Left hindlimb (tissue), 1 donor: ENCODE results near the gene KCNN1.
"Not testable (repeated sequence)": the region's sequence is repeated elsewhere in the genome, so short reads cannot be mapped to it uniquely, and the experiment has no call there.

Source experiments
- DNase-seq: peaks from one replicate; pipeline ENCODE4 v3.0.0-alpha.2; 2018

The KCNN1 gene

DNA sequence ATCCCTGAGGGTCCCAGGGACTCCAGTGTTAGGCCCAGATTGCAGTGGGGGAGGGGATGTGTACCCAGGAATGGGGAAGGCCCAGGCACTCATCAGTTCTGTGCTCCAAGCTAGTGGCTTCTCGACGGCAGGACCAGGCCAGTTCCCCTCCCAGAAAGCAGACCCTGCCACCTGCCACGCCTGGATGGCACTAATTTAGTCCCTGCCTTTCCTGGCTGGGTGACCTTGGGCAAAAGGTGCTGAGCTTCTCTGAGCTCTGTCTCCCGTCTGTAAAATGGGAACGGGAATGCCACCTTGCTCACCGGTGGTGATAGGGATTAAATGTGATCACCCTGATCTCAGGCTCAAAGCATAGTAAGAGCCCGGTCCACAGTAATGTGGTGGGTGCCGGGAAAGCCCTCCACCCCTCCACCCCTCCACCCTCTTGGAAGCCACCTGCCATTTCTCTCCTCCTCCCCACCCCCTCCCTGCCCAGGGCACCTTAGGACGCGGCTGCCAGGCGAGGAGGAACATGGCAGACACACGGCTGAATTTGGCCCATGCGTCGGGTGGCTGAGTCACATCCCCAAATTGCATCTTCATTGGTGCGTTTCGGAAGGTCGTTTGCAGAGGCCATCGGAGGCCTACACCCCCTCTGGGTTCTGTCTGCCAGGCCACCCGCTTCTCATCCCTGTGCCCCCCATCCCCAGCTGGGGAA is 2.3 kb downstream of the KCNN1 start:
- no peak for DNase-seq

DNA sequence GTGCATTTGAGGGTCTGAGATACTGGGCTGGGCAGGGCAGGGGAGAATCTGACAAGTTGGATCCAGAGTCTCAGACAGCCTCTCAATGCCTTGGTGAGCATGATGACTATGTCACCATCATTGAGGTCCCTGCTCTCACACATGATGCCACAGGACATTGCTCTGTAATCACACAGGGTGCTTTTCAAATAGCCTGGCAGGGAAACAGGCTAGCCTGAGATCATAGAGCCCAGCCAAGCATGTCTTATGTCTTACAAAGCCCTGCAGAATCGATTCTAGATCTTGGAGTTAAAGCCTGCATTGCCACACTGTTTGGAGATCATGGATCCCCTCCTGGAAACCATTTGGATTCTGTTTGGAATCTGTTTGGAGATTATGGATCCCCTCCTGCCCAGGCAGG is 5.3 kb downstream of the KCNN1 start:
- DNase-seq: no peak

DNA sequence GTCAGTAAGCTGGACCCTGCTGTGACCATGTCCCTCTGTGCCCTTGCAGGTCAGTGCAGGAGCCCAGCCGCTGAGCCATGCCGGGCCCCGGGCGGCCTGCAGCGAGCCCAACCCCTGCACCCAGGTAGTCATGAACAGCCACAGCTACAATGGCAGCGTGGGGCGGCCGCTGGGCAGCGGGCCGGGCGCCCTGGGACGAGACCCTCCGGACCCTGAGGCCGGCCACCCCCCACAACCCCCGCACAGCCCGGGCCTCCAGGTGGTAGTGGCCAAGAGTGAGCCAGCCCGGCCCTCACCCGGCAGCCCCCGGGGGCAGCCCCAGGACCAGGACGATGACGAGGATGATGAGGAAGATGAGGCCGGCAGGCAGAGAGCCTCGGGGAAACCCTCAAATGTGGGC is 6.9 kb downstream of the KCNN1 start:
- DNase-seq: no peak

DNA sequence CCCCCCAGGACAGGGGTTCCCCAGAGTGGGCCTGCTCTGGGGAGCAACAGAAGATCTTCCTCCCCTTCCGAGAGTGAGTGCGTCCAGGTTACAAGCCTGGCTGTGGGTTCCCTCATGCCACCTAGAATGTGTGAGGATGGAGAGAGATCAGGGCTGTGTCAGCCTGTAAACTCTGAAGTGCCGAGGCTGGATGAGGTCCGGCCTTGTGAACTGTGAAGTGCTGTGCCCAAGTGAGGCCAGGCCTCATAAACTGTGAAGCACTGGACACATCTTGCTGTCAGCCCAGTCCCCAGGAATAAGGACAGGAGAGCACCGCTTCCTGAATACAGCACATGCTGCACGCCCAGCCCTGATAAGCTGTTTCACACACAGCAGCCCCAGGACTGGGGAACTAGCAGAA is 7.6 kb downstream of the KCNN1 start:
- no peak for DNase-seq

DNA sequence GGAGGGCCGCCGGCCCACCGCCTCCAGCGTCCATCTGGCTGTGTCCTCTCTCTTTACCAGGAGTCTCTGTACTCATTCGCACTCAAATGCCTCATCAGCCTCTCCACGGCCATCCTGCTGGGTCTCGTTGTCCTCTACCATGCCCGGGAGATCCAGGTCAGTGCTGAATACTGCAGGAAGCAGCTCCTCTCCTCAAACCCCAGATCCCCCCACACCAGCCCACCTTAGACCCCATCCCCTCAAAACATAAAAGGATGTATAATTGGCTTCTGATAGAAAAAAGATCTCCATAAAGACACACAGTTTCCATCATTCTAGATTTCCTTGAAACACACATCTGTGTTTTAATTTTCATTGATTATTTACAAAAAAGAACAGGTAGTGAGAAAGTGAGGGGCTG is 8.1 kb downstream of the KCNN1 start:
- DNase-seq: no peak

DNA sequence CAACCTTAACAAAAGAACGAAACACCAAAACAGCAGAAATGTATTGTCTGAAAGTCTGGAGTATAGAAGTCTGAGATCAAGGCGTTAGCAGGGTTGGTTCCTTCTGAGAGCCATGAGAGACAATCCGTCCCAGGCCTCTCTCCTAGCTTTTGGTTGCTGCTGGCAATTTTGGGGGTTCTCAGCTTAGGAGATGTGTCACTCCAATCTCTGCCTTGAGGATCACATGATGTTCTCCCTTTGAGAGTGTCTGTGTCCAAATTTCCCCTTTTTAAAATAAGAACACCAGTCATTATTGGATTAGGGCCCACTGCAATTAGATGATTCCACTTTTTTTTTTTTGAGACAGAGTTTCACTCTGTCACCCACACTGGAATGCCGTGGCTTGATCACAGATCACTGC is 10.1 kb downstream of the KCNN1 start:
- DNase-seq: no peak

DNA sequence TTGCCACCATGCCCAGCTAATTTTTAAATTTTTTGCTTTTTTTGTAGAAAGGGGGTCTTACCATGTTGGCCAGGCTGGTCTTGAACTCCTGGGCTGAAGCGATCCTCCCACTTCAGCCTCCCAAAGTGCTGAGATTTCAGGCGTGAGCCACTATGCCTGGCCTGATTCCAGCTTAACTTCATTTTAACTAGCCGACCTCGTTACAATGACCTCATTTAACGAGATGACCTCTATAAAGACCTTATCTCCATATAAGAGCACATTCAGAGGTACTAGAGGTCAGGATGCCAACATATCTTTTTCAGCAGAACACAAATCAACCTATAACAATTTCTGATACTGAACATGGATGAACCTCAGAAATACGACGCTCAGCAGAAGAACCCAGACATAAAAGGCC is 10.6 kb downstream of the KCNN1 start:
- DNase-seq: no peak

DNA sequence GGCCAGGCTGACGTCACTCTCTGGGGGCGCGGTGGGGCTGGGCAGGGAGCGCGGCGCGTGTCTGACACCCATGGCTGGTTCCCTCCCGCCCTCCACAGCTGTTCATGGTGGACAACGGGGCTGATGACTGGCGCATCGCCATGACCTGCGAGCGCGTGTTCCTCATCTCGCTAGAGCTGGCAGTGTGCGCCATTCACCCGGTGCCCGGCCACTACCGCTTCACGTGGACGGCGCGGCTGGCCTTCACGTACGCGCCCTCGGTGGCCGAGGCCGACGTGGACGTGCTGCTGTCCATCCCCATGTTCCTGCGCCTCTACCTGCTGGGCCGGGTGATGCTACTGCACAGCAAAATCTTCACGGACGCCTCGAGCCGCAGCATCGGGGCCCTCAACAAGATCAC is 14.7 kb downstream of the KCNN1 start:
- DNase-seq: no peak

DNA sequence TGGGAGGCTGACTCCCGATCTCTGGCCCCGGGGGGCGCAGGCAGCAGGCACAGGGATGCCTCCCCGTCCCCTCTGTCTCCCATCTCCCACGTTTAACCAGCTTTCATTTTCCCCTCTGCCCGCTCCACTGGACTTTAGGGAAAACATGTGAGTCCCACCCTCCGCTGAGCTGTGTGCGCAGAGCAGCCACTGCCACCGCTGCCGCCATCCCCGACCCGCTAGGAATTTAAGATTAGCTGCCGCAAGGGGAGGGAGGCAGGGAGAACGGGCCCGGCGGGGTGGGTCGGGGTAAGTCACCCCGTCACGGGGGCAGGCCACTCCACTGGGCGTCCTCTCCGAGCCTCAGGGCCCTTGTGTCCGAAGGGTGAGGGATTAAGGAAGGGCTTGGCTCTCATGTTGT is 15.5 kb downstream of the KCNN1 start:
- DNase-seq: no peak

DNA sequence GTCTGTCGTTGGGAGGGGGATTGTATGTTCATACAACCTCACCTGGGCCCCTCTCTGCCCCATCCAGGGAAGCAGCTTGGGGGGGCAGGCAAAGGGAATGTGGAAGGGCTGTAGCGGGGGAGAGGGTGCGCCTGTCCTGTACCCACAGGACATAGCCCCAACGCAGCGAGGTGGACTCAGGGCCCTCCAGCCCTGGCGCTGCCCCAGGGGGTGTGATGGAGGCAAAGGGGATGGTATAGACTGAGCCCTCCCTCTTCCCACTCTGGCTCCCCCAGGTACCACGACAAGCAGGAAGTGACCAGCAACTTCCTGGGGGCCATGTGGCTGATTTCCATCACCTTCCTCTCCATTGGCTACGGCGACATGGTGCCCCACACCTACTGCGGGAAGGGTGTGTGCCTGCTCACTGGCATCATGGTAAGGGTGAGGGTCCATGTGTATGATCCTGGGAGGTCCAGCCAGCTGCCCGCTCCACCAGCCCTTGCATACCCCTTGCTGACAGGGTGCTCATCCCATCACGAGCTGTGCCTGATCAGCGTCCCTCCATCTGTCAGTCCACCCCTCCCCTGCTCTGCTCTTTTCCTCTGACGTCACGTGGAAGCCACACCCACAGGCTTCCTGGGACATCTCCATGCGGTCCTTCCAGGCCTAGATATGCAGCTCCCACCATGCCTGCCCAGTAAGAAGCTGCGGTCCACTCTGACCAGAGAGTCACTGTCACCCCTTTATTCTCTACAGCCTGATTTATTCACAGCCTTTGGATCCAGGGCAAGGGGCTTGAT is 18.3 kb downstream of the KCNN1 start:
- no peak for DNase-seq

DNA sequence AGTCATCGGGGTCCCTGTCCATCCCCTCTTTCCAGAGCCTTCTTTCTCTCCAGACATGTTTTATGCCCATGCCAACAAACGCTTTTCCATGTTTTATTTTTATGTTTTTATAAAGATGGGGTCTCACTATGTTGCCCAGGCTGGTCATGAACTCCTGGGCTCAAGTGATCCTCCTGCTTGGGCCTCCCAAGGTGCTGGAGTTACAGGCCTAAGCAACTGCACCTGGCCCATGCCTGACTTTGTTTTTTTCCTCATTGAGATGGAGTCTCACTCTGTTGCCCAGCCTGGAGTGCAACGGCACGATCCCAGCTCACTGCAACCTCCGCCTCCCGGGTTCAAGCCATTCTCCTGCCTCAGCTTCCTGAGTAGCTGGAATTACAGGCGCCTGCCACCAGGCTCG is 19.7 kb downstream of the KCNN1 start:
- DNase-seq: not testable (repeated sequence)

DNA sequence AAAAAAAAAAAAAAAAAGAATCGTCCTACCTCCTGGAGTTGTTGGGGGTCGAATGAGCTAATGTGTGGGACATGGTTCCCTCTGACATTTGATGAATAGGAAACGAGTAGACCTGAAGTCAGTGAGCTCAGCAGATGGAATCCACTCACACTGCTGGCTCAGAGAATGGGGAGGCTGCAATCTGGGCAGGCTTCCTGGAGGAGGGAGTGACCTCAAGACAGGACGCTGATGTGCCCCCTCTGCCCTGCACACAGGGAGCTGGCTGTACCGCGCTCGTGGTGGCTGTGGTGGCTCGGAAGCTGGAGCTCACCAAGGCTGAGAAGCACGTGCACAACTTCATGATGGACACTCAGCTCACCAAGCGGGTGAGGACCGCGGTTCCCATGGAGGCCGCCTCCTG is 21.3 kb downstream of the KCNN1 start:
- DNase-seq: no peak

DNA sequence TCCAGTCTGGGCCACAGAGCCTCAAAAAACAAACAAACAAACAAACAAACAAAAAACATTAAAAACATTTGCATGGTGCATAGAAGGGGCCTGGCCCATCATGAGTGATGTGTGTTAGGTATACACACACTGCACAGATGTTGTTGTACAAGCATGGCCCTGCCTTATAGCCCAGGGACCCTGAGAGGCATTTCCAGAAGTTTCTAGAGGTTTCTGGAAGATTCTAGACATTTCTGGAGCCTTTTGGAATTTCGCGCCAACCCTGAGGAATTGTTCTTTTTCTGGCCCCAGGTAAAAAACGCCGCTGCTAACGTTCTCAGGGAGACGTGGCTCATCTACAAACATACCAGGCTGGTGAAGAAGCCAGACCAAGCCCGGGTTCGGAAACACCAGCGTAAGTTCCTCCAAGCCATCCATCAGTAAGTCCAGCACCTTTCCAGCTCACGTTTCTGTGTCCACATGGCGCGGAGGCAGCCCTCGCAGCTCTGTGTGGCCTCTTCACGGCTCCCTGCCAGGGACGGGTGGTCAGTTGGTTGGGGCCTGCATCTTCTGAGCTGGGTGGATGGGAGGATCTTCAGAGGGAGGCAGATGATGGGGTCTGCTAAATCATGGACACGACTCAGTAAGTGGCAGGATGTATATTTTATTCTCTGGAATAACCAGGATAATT is 22.7 kb downstream of the KCNN1 start:
- no peak for DNase-seq

DNA sequence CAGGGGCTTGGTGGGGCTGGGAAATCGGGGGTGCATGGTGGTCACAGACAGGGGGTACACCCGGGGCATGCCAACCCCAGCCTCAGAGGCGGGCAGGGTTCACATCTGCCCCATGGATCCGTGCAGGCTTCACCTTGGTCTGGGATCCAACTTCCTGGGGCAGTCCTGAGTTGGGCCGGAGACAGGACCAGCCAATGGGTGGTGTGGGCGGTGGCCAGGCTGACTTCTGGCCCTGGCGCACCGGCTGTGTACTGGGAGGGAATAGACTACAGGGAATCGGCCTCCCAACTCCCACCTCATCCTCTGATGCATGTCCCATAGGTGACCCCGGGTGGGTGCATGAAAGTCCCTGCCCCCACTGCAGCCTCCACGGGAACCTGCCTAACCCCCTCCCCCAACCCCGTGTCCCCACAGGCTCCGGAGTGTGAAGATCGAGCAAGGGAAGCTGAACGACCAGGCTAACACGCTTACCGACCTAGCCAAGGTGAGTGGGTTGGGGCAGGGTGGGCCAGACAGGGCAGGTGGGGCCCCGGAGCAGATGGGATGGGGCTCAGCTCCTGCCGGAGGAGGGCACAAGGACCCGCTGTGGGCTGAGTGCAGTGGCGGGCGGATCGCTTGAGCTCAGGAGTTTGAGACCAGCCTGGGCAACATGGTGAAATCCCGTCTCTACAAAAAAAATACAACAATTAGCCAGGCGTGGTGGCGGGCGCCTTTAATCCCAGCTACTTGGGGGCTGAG is 26.3 kb downstream of the KCNN1 start:
- DNase-seq: no peak

DNA sequence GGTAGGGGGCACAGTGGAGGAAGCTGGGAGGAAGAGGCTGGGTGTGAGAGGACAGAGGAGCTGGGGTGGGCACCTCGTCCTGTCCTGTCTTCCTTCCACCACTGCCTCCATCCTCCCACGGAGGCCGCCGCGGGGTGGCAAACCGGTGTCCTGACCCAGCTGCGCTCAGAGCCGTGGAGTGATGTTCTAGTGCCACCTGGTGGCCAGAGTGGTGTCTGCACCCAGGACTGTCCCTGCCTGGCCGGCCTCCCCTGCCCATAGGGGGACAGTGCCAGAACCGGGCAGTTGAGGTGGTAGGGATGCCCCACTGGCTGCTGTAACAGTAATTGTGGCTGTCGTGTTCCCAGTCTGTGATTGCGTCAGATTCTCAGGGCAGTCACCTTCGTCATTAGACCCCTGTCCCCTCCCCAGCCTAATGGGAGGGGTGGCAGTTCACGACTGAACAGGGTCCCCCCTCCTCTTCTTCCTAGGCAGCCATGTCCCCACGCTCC is 30.0 kb downstream of the KCNN1 start:
- peak; percentile 87 for DNase-seq

DNA sequence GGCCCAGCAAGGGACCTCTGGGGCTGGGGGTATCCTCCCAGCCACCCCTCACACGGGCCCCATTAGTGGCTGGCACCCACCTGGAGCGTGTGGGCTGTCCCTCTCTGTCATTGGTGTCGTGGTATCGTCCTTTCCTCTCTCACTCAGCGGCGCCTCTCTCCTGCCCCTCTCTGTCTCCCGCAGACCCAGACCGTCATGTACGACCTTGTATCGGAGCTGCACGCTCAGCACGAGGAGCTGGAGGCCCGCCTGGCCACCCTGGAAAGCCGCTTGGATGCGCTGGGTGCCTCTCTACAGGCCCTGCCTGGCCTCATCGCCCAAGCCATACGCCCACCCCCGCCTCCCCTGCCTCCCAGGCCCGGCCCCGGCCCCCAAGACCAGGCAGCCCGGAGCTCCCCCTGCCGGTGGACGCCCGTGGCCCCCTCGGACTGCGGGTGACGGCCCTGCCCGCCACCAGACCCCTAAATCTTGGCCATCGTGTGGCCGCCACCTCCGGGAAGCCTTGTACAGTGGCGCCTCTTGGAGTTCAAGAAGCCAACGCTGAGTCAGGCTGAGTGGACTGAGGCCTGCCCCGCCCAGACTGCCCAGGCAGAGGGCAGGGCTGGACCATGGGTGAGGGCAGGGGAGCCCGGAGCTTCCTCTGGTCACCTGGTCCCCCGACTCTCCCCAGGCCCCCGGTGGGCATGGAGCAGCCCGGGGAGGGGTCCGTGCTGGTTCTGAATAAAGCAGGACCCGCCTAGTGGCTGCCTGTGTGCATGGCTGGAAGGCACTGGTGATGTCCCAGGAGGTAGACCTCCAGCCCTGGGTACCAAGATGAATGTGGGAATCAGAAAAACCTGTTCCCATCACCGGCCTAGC is 31.3 kb downstream of the KCNN1 start:
- no peak for DNase-seq

DNA sequence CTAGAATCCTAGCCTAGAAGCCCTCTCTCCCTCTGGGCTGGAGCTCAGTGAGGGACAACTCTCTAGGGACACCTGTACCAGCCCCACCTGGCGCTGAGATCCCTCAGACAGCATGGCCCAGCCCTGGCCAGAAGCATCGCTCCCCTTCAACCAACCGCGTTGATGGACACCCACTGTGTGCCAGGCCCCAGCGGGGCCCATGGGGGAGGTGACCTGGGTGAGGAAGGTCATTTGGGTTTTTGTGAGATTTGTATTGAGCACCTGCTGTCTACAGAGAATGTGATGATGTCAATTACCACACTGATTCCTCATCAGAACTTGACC is 31.9 kb downstream of the KCNN1 start:
- DNase-seq: no peak

DNA sequence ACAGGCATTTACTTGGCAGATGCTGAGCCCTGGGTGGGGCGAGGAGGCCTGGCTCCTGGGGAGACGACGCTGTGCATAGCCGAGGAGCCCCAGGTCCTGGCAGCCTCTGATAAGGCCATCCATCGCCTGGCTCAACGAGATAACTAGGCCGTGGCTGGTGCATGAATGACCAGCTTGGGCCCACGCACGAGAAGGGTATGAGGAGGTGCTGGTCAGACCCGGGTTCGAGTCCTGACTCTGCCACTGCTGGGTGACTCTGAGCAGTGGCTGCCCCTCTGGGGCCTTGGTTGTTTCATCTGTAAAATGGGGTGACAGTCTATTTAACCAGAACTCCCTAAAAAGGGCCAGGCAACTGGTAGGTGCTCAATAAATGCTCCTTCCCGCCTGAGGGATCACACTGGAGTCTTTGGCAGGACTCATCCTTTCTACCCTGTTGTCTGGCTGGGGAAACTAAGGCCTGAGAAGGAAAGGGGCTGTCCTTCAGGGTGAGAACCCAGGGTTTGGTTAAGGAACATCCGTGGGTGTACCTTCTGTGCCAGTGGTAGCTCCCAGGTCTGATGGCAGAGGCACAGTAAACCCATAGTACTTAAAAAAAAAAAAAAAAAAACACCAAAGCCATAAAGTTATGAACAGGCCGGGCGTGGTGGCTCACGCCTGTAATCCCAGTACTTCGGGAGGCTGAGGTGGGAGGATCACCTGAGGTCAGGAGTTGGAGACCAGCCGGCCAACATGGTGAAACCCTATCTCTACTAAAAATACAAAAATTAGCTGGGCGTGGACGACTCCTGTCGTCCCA is 33.0 kb downstream of the KCNN1 start:
- no peak for DNase-seq

DNA sequence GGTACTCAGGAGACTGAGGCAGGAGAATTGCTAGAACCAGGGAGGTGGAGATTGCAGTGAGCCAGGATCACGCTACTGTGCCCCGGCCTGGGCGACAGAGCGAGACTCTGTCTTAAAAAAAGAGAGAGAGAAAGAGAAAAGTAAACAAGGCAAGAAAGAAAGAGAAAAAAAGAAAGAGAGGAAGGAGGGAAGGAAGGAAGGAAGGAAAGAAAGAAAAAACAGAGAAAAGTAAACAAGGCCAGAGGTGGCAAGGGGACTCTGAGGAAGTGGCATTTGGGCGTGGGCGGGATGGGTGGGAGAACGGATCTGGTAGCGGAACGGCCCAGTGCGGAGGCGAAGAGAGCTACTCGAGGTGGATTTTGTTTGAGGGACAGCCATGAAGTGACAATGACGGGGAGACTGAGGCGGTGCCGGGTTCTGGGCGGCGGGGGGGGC is 33.6 kb downstream of the KCNN1 start:
- DNase-seq: no peak

DNA sequence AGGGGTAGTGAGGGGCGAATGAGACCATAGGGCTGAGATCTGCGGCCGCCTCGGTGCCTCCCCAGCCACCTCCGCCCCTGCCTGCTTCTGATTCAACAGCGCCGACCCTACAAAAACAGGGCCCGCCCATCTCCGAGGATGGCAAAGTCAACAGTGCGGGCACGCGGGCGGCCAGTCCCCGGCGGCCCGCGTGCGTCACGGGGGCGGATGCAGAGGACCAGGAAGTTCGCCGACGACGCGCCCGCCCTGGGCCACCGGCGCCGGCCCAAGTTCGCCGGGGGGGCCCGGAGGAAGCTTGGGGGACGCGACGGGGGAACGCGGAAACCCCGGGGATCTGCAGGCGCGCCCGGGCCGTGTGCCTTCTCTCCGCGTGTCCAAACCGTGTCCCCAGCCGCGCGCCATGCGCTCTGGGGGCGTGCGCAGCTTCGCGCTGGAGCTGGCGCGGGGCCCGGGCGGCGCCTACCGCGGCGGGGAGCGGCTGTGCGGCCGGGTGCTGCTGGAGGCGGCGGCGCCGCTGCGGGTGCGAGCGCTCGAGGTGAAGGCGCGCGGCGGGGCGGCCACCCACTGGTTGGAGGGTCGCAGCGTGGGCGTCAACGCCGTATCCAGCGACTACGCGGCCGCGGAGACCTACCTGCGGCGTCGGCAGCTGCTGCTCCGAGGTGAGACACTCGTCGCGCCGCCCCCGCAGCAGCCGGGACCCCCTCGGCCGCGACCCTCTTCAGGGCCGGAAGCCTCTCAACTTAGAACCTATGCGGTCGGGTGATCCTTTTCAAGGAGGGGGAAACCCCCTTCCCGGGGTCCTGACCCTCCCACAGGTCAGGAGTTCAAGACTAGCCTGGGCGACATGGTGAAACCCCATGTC is 34.2 kb downstream of the KCNN1 start:
- peak; percentile 88 for DNase-seq
